NCI-H1417 (cell line): ENCODE data around the gene EFCAB9.
"Not testable (repeated sequence)": the region's sequence is repeated elsewhere in the genome, so short reads cannot be mapped to it uniquely, and the experiment has no call there.

Source experiments
- DNase-seq, 3 experiments: peaks; one replicate each; lab custom pipeline; 2025; lab: John Stamatoyannopoulos, UW

The EFCAB9 gene

DNA sequence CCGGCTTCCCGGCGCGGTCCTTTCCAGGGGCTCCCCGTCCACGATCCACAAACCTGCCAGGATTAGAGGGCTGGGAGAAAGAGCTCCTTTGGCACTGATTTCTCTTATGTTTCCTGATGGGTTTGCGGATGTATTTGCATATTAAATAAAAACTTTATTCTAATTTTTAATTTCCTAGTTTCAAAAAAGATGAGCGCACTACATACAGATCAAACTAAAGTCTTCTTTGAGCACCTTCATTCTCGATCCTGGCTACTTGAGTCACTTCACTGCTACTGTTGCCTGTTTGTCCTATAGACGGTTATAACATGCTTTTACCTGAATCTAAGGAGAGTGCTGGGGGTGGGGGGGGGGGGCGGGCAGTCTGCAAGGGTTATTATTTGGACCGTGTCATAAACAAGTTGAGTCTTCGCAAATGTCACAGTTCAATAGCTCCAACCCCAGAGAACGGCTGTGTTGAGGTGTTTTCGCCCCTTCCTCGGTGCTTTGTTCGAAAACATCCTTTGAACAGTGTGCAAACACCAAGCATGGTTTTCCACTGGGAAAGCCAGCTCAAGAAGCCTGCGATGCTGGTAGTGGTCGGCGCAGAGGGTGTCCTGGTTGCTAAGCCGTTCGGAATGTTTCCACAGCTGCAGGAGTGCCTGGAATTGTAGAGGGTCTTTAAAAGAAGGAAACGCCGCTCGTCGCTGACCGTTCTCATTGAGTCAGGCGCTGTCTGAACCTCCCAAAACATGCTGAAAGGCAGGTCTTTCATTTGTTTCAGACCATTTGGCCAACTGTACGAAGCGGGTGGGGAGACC, 4.9 kb upstream of the EFCAB9 start:
- peak in 1 of 3 experiments; percentile 4 for DNase-seq

DNA sequence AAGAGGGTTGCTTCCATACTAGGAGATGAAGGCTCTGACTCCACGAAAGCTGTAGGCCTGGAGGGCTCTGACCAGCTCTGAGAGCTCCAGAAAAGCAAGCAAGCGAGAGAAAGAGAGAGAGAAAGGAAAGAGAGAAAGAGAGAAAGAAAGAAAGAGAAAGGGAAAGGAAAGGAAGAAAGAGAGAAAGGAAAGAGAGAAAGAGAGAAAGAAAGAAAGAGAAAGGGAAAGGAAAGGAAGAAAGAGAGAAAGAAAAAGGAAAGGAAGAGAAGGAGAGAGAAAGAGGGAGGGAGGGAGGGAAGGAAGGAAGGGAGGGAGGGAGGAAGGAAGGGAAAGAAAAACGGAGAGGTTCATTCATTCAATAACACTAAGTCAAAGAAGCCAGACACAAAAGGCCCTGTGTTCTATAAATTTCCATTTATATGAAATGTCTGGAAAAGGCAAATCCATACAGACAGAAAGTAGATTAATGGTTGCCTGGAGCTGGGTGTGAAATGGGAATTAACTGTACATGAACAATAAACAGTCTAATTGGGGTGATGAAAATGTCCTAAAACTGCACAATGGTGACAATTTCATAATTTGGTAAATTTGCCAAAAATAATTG, 4.2 kb upstream of the EFCAB9 start:
- no peak for DNase-seq

DNA sequence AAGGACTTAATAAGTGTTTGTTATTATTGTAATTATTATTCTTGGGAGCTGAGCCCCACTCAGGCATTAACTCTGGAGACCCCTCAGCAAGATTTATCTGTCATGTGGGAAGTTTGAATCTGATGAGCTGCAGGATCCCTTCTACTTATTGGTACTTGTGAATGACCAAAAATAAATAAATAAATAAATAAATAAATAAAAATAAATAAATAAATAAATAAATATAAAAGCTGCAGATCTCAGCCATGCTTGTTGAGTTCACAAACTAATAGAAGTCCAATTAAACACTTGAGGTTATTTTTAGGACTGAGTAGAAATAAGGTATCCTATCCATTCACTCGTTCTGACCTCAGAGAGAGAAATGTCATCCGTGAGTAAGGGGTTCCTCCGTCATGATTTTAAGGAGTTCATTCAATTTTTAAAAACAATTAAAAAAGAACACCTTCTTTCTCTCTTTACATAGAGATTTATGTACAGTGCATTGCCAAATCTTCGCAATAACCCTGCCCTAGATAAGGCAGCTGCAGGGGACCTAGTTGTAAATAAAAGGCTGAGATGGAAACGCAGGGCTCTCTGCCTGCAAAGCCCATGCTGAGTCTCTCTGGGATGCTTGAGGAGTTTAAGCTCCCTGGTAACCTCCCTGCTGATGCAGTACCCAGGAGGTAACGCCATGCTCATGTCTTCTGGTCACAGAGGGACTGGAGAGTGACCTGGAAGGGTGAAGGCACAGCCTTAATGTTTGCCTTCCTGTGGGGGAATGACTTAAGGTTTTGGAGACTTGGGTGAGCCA, 1.2 kb downstream of the EFCAB9 start:
- DNase-seq: peak in 1 of 3 experiments; percentile 16

DNA sequence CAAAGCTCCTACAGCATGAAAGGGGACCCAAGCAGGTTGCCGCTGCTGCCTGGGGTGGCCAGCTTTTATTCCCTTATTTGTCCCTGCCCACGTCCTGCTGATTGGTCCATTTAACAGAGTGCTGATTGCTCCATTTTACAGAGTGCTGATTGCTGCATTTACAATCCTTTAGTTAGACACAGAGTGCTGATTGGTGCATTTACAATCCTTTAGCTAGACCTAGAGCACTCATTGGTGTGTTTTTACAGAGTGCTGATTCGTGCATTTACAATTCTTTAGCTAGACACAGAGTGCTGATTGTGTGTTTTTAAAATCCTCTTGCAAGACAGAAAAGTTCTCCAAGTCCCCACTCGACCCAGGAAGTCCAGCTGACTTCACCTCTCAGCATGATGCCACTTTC, 3.8 kb downstream of the EFCAB9 start:
- DNase-seq: not testable (repeated sequence)

DNA sequence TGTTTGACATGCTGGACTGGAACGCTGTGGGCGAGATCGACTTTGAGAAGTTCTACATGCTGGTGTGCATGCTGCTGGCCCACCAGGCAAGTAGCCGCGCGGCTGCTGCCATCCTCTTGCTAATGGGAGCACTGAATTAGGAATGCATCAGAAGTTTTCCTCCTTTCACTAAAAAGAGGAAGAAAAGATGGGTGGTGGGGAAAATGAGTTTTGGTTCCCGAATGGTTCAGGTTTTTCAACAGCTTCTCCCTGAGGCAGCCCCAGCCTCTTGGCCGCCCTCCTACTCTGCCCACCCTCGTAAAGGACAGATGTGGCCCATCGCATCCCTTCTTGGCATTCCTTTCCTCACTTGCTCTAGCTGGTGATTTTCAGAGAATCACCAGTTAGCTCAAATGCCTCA, 5.5 kb downstream of the EFCAB9 start:
- DNase-seq: no peak

DNA sequence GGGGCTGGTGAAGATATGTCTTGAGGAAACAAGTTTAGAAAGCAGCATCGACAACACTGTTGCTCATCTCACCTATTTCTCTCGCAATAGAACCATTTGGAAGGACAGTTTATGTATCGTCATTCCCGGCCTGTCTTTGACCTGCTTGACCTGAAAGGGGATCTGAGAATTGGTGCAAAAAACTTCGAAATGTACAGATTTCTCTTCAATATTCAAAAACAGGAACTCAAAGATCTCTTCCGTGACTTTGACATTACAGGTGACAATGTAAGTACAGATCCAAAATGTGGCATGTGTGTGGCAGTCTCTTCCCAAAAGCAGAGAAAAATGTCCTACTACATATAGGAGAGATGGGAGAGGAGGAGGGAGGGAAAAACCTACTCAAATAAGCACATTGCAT, 6.5 kb downstream of the EFCAB9 start:
- DNase-seq: no peak

DNA sequence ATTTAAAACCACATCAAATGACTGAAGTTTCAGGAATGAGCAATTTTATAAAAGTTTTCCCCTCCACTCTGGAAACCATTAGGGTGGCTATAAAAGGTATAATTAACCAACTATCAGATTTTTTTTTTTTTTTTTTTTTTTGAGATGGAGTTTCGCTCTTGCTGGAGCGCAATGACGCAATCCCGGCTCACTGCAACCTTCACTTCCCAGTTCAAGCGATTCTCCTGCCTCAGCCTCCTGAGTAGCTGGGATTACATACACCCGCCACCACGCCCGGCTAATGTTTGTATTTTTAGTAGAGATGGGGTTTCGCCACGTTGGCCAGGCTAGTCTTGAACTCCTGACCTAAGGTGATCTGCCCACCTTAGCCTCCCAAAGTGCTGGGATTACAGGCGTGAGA, 12.0 kb downstream of the EFCAB9 start:
- DNase-seq: not testable (repeated sequence)

DNA sequence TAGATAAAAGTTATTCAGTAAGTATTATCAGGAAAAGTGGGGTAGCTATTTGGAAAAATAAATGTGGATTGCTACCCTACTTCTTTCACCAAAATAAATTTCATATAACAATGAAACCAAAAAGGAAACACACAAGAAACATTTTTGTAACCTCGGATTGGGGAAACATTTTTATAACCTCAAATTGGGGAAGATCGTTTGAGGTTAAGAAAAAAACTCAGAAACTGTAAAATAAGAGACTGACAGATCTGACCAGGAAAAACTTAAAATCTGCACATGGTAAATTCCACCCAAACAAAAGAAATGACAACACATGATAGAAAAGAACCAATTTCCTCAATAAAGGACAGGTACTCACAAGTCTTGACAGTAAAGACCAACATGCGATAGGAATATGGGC, 13.5 kb downstream of the EFCAB9 start:
- DNase-seq: no peak

DNA sequence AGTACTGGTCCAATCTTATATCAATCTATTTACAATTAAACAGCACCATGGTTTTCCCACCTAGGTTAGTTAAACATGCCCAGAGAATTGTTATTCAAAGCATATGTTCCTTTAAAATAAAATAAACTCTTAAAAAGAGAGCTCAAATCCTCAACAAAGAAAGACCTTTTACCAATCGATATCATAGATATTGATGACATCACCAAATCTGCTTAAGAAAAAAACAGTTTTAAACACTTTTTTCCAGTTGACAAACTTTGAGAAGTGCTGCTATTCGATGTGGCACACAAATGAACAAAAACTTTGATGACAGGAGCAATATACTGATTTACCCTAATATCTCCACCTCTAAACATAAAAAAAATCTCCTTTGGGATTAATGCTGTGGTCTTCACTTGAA, 15.7 kb downstream of the EFCAB9 start:
- DNase-seq: no peak

DNA sequence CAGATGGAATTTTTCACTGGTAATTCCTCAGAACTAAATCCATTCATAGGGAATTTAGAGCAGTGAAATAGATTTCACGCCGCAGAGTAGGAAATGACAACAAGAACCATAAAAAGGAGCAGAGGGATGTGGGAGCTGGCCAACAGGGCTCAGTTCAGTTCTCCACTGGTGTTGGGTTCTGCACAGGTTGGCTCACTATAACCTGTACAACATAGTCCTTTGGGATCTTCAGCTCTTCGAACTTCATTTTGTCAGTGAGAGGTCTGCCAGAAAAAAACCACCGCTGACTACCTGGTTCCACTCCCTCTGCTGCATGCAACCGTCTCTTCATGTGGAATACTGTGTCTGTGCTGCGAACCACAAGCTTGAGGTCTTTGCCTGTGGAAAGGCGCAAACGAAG, 17.7 kb downstream of the EFCAB9 start:
- DNase-seq: no peak

DNA sequence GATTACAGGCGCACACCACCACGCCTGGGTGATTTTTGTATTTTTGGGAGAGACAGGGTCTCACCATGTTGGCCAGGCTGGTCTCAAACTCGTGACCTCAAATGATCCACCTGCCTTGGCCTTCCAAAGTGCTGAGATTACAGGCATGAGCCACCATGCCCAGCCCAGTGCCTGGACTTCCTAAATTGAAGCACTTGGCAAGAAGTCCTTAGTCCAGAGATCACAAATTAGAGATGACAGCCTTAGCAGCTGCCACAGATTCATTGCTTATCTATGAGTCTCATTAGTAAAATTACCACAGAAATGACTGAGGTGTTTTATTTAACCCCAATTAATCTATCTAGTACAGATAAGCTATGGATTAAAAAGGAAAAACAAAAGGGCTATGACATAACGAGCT, 19.2 kb downstream of the EFCAB9 start:
- no peak for DNase-seq

DNA sequence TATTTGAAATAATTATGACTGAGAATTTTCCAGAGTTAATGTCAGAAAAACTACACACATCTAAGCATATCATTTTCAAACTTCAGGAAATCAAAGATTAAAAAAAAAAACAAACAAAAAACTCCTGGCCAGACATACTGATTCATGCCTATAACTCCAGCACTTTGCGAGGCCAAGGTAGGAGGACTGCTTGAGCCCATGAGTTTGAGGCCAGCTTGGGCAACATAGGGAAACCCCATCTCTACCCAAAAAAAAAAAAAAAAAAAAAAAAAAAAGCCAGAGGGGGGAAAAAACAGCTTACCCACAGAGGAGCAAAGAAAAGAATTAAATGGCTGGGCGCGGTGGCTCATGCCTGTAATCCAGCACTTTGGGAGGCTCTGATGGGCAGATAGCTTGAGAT, 22.4 kb downstream of the EFCAB9 start:
- no peak for DNase-seq

DNA sequence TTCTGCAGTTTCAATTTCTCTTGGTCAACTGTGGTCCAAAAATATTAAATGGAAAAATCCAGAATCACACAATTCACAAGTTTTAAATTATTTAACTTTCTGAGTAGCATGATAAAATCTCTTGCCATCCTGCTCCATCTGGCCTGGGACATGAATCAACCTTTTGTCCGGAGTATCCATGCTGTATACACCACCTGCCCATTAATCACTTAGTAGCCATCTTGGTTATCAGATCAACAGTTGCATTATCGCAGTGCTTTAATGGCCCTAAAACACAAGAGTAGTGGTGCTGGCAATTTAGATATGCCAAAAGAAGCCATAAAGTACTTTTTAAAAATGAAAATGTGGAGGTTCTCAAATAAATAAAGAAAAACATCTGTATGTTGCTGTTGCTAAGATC, 25.3 kb downstream of the EFCAB9 start:
- no peak for DNase-seq

DNA sequence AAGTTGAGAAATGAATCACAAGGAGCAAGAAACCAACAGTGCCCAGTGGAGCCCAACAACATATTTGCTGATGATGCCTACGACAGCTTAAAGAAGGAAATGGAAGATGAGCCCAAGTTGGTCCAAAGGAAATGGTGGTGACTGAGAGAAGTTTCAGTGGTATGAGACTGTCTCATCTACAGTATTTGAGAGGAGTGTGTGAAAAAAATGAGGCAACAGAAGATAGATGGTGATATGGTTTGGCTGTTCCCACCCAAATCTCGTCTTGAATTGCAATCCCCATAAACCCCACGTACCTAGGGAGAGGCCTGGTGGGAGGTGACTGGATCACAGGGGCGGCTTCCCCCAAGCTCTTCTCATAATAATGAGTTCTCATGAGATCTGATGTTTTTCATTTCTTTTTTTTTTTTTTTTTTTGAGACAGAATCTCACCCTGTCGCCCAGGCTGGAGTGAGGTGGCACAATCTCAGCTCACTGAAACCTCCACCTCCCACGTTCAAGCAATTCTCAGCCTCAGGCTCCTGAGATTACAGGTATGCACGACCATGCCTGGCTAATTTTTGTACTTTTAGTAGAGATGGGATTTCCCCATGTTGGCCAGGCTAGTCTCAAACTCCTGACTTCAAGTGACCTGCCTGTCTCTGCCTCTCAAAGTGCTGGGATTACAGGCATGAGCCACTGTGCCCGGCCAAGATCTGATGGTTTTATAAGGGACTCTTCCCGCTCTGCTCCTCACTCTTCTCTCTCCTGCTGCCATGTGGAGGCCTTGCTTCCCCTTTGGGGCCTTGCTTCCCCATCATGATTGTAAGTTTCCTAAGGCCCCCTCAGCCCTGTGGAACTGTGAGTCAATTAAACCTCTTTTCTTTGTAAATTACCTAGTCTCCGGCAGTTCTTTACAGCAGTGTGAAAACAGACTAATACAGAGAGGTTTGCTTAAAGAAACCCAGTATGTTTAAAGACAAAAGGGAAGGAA, 30.2 kb downstream of the EFCAB9 start:
- no peak for DNase-seq

DNA sequence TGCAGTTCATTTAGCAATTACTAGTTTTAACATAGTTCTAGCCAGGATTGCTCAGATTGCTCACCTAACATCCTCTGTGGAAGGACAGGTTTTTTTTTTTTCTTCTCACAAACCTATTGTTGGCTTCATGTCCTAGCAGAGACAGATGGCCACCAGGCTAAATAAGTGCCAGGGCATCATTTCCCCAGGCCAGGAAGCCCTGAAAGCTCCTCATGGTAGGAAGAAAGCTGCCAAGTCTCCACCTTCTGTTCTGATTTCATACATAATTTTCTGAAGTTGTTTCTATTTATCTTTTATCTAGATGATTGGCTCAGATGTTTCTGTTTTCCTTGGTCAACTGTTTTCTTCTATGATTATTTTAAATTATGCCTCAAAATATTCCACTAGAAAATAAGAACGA, 31.0 kb downstream of the EFCAB9 start:
- DNase-seq: no peak

DNA sequence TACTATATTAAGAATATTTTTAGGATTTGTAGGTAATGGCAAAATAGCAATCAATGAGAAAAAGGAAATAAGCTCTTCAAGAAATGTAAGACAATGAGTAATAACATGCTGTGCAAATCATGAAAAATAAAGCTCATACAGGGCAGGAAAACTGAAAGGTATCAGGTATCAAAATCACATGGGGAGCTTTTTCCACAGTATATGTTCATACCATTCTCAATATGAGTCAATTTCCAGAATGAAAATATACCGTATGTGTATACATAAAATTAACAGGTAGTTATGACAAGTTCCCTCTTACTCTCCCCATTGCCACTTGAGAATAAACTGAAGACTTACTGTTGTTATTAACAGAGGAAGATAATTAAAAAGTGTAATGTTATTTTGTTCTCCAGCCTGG, 35.9 kb downstream of the EFCAB9 start:
- no peak for DNase-seq

DNA sequence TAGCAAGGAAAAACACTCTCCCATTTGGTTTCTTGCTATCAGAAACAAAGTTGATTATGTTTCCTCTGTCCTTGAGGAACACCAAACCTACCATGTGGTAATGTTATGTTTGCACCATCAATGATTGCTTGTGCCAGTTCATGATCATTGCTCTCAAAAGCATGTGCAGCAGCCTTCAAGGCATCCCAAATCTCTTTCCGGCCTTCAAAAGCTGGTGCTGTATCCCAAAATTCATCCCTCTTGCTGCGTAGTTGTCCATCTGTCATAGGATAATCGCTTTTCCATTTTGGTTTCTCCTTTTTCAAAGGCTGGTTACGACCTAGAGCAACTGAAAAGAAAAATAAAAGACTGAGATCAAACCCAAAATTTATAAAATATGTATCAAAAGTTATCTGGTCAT, 40.1 kb downstream of the EFCAB9 start:
- DNase-seq: no peak

DNA sequence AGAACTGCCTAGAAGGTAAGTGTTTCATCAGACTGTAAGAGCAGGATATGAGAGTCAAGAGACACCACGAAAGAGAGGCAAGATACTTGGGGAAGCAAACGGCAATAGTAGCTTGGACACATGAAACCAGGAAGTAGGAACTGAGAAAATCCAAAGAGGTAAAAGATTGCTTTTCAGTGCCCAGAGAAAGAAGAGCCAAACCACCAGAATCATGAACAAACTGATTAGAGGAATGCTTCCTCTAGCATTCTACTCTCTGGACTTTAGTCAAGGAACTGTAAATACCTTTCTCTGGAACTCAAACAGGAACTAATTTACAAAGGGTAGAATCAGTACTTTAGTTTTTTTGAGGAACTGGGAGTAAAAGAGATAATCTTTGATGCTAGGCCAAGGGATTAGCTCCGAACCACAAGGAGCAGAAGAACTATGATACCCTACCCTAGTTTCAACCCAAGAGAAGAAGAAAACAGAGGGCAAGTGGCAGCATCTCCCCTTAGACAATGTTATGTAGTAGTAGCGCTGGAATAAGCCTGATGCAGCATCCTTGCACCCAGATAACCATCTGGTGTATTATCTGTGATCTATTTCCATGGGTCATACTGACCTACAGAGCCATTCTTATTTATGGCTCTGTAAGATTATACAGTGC, 41.3 kb downstream of the EFCAB9 start:
- DNase-seq: peak in 1 of 3 experiments; percentile 2

DNA sequence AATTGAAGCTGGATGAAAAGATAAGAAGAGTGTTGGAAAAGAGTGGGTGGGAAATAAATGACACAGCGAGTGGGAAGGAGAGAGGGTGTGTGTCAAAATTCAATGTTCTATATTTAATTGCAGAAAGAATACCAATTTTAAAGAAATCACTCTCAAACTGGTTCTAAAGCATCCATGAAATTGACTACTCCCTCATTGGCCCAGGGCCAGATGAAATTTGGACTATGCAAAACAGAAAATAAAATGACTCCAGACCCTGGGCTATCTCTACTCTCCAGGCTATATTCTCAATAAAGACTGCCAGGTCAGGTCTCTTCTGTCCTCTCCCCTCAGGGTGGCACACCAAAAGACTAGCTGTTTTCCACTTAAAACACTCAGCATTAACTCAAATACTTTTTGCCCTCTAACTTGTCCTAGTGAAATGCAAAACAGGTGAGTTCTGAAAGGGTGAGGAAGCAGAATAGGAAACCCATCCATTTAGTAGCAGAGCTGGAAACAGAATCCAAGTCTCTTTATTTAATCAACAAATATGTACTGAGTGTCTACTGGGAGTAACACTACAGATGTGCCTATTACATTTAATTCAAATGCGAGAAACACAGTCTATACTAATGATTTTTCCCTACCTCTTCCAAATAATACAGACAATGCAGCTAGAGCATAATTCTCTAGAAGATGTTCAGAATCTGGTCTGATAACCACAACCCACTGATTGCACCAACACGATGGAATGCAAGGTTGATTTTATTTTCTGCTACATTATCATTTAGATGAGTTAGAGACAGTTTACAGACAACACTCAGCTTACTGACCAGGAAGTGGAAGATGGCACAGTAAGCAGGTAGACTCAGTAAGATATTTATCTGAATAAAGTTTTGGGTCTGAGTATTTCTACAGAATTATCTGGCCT, 42.1 kb downstream of the EFCAB9 start:
- DNase-seq: no peak

DNA sequence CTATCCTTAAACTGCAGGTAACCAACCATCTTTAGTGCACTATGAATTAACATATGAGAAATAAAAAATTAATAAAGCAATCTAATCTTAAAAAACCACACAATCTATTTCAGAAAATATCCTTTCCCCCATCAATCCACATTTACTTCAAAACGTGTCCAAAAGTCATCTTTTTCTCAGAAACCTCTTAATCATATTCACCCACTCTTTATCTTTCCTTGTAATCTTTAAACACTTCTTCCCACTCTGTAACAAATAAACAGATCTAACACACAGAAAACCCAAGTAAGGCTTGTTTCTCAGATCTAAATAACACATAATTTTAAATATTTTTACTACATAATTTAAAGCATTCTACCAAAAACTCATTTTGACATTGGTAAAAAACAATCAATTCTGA, 44.4 kb downstream of the EFCAB9 start:
- no peak for DNase-seq
